SKM-1 (cell line): ENCODE data around the gene GYPA.
"Not testable (repeated sequence)": the region's sequence is repeated elsewhere in the genome, so short reads cannot be mapped to it uniquely, and the experiment has no call there.

Experiments used
- DNase-seq: peaks from one replicate; lab custom pipeline; 2025; ENCODE audit not compliant: unreplicated experiment; lab: John Stamatoyannopoulos, UW

The GYPA gene

GRCh38 chr4:144140594-144141295 is at the start of gene GYPA:
TSS of gene GYPA (minus strand) at chr4:144140718. CDS start at chr4:144140635, 83 bp downstream.
- DNase-seq = not testable (repeated sequence)

- no peak for DNase-seq
These were observed 49.5 kb upstream of the GYPA start for GRCh38 chr4:144190009-144190408.

GRCh38 chr4:144189121-144189520 is 48.6 kb upstream of the GYPA start:
- DNase-seq = no peak

GRCh38 chr4:144185086-144185485 is 44.6 kb upstream of the GYPA start:
- DNase-seq = no peak

- no peak for DNase-seq
These were observed 42.6 kb upstream of the GYPA start for GRCh38 chr4:144183165-144183564.

GRCh38 chr4:144181391-144181790 is 40.9 kb upstream of the GYPA start:
- DNase-seq = no peak

GRCh38 chr4:144179152-144179739 is 38.7 kb upstream of the GYPA start:
- DNase-seq = no peak

GRCh38 chr4:144178414-144178813 is 37.9 kb upstream of the GYPA start:
- DNase-seq = no peak

- no peak for DNase-seq
These were observed 36.0 kb upstream of the GYPA start for GRCh38 chr4:144176476-144176875.

GRCh38 chr4:144174401-144175067 is 34.0 kb upstream of the GYPA start:
- peak; percentile 40 for DNase-seq

- DNase-seq = no peak
These were observed 31.2 kb upstream of the GYPA start for GRCh38 chr4:144171697-144172096.

- no peak for DNase-seq
These were observed 28.7 kb upstream of the GYPA start for GRCh38 chr4:144169211-144169610.

- DNase-seq = no peak
These were observed 13.5 kb upstream of the GYPA start for GRCh38 chr4:144154044-144154443.

- DNase-seq = not testable (repeated sequence)
These were observed 2.3 kb upstream of the GYPA start for GRCh38 chr4:144142690-144143326.

- no peak for DNase-seq
These were observed 975 bp upstream of the GYPA start for GRCh38 chr4:144141493-144141892.

GRCh38 chr4:144139991-144140390 is 527 bp downstream of the GYPA start:
- not testable (repeated sequence) for DNase-seq

- DNase-seq = not testable (repeated sequence)
These were observed 971 bp downstream of the GYPA start for GRCh38 chr4:144139547-144139946.

- DNase-seq = not testable (repeated sequence)
These were observed 2.3 kb downstream of the GYPA start for GRCh38 chr4:144138239-144138638.

- not testable (repeated sequence) for DNase-seq
These were observed 3.2 kb downstream of the GYPA start for GRCh38 chr4:144137137-144137931.

GRCh38 chr4:144136189-144136588 is 4.3 kb downstream of the GYPA start:
- not testable (repeated sequence) for DNase-seq

GRCh38 chr4:144130167-144130566 is 10.4 kb downstream of the GYPA start:
- DNase-seq = not testable (repeated sequence)
